HG03558 (cell line): ENCODE data around the gene TENT5C.

Experiments used
- ATAC-seq: cut with Tn5 transposase; IDR thresholded peaks from one replicate; pipeline ENCODE4 v1.9.1; 2021; ENCODE audit warnings: moderate number of reproducible peaks; ENCODE audit not compliant: unreplicated experiment; ENCODE audit errors: extremely low read depth

The TENT5C gene

GRCh38 chr1:117671781-117672501, 66.1 kb downstream of the TENT5C start:
- ATAC-seq: no peak

GRCh38 chr1:117672756-117673155, 66.9 kb downstream of the TENT5C start:
- ATAC-seq: no peak

- ATAC-seq: no peak
Measured at GRCh38 chr1:117673405-117673804, 67.6 kb downstream of the TENT5C start.

- ATAC-seq: no peak
Measured at GRCh38 chr1:117674521-117675400, 68.9 kb downstream of the TENT5C start.

GRCh38 chr1:117675907-117676430, 70.1 kb downstream of the TENT5C start:
- ATAC-seq: no peak

- no peak for ATAC-seq
Measured at GRCh38 chr1:117676615-117677130, 70.8 kb downstream of the TENT5C start.
